K562 (cell line): ENCODE data around the gene SERPINB3. TPM values are rescaled to one million over a fixed set of nuclear protein-coding genes. Genes with fewer than 3 reads are reported as not detected.

Source experiments
- ATAC-seq: fragments of 200-7000 bp; cut with Tn5 transposase; 3 replicates; pipeline ENCODE4 v1.9.1; 2020; ENCODE audit warnings: moderate library complexity
- BruUV-seq: library from RNA; stranded (reverse); fragments of 400-500 nt; replicated peaks from 2 replicates; lab custom pipeline; 2021; lab: Mats Ljungman, UMichigan
- CTCF ChIA-PET: fragments of 300-600 bp; formaldehyde crosslinking; extraction: SDS; loops from one replicate; lab custom pipeline; 2021; ENCODE audit warnings: low intra/inter-chr PET ratio; lab: Yijun Ruan, JAX
- POLR2A ChIA-PET: fragments of 300-600, 350-650 bp; sonication (Branson Sonifier 250); formaldehyde crosslinking; extraction: SDS; loops from one replicate; lab custom pipeline; 2021; ENCODE audit warnings: antibody characterized with exemption, inconsistent platforms; lab: Yijun Ruan, JAX
- DNase-seq, 4 experiments: peaks; one replicate each; pipeline versions ENCODE4 v3.0.0 to v3.0.0-alpha.2; 2011 to 2018; ENCODE audit warnings: low spot score in 3 of 4, mixed read lengths in 3 of 4; ENCODE audit errors: extremely low read depth in 1 of 4
- FAIRE-seq: peaks from 2 replicates; lab custom pipeline; 2011; peaks lifted over from hg19 to GRCh38; lab: Jason Lieb, UNC
- H2AFZ ChIP-seq: 2 replicates; pipeline ENCODE4 v1.6.0; 2011; ENCODE audit warnings: low read depth, low read length, control low read depth, inconsistent platforms
- H3K27ac ChIP-seq: fragments of 200-600 bp; 3 replicates; pipeline ENCODE4 v1.8.0; 2011; ENCODE audit warnings: low read depth, mild to moderate bottlenecking, control low read depth, inconsistent platforms, low read length, moderate library complexity, mixed read lengths; ENCODE audit errors: extremely low read depth
- H3K27me3 ChIP-seq, 2 experiments: fragments of 300-600 bp in 1 of 2; 2 replicates in 1 of 2; 3 replicates in 1 of 2; pipeline versions ENCODE4 v1.6.0 to v1.8.0; 2011; ENCODE audit warnings: inconsistent platforms in 2 of 2, low read length in 2 of 2, mild to moderate bottlenecking in 1 of 2, mixed read lengths in 1 of 2, moderate library complexity in 1 of 2; ENCODE audit not compliant: control insufficient read depth in 2 of 2, insufficient read depth in 2 of 2
- H3K36me3 ChIP-seq: fragments of 300-600 bp; 3 replicates; pipeline ENCODE4 v1.8.0; 2011; ENCODE audit warnings: mild to moderate bottlenecking, low read length, inconsistent platforms; ENCODE audit not compliant: control insufficient read depth, insufficient read depth
- H3K4me1 ChIP-seq, 2 experiments: fragments of 200-600 bp in 1 of 2; replicated peaks in 1 of 2; 2 replicates in 1 of 2; 3 replicates in 1 of 2; pipeline versions ENCODE4 v1.5.1 to v1.8.0; 2011; ENCODE audit warnings: inconsistent platforms in 2 of 2, low read length in 2 of 2, mild to moderate bottlenecking in 1 of 2, mixed read lengths in 1 of 2, moderate library complexity in 1 of 2; ENCODE audit not compliant: control insufficient read depth in 2 of 2, insufficient read depth in 2 of 2
- H3K4me2 ChIP-seq: 2 replicates; pipeline ENCODE4 v1.6.1; 2011; ENCODE audit warnings: low read length, control low read depth, inconsistent platforms, mixed read lengths; ENCODE audit not compliant: insufficient read depth
- H3K4me3 ChIP-seq: fragments of 200-600 bp; sonication (generic), shearing (Covaris generic); 2 replicates; pipeline ENCODE4 v1.5.1; 2016; ENCODE audit warnings: control low read depth, inconsistent platforms
- H3K79me2 ChIP-seq: fragments of 200-600 bp; 3 replicates; pipeline ENCODE4 v1.8.0; 2011; ENCODE audit warnings: low read length, inconsistent platforms; ENCODE audit not compliant: control insufficient read depth, insufficient read depth
- H3K9ac ChIP-seq, 2 experiments: 2 replicates each; pipeline versions ENCODE4 v1.6.0 to v1.6.1; 2011; ENCODE audit warnings: low read depth in 2 of 2, low read length in 2 of 2, control low read depth in 1 of 2, inconsistent platforms in 1 of 2, mild to moderate bottlenecking in 1 of 2, mixed read lengths in 1 of 2; ENCODE audit not compliant: insufficient read depth in 1 of 2
- H3K9me1 ChIP-seq: one replicate; pipeline ENCODE4 v1.6.0; 2011; ENCODE audit warnings: inconsistent platforms, mild to moderate bottlenecking, low read length, moderate library complexity; ENCODE audit not compliant: control insufficient read depth, insufficient read depth
- H3K9me3 ChIP-seq: replicated peaks from 2 replicates; pipeline ENCODE4 v1.5.1; 2011; ENCODE audit warnings: low read depth, low read length, inconsistent platforms; ENCODE audit not compliant: control insufficient read depth, insufficient read depth
- H4K20me1 ChIP-seq: replicated peaks from 2 replicates; pipeline ENCODE4 v1.6.1; 2011; ENCODE audit warnings: low read length, inconsistent platforms, mixed read lengths; ENCODE audit not compliant: control insufficient read depth, insufficient read depth
- CC2D1A ChIP-seq: fragments of 450-650 bp; IDR thresholded peaks from 2 replicates; pipeline ENCODE4 v1.6.1; 2017; ENCODE audit warnings: mild to moderate bottlenecking
- HNRNPUL1 ChIP-seq: fragments of 200-400 bp; formaldehyde crosslinking; IDR thresholded peaks from 2 replicates; pipeline ENCODE4 v1.6.1; 2017; ENCODE audit warnings: low read length
- PREB ChIP-seq: sonication (generic); formaldehyde crosslinking; IDR thresholded peaks from 2 replicates; pipeline ENCODE4 v1.8.1; 2023; ENCODE audit warnings: mild to moderate bottlenecking, missing genetic modification reagents
- ZFP91 ChIP-seq: sonication (generic); formaldehyde crosslinking; IDR thresholded peaks from 2 replicates; pipeline ENCODE4 v1.8.0; 2022; ENCODE audit warnings: mild to moderate bottlenecking, missing genetic modification reagents
- ZNF134 ChIP-seq: fragments of 250-450 bp; sonication (Bioruptor Pico); conservative IDR thresholded peaks from 2 replicates; pipeline ENCODE4 v1.4.0; 2020
- ZNF146 ChIP-seq: IDR thresholded peaks from one replicate; pipeline ENCODE4 v1.6.1; 2018; ENCODE audit warnings: missing compliant biosample characterization; ENCODE audit not compliant: unreplicated experiment
- whole genome bisulfite sequencing: fragments of 100-300 bp; shearing (Covaris generic); methylation state at CpG from one replicate; pipeline ENCODE4 v1.1.6; 2016; ENCODE audit warnings: low coverage, mixed read lengths; ENCODE audit not compliant: insufficient coverage; ENCODE audit errors: missing lambda C conversion rate; 5-methylcytosine and 5-hydroxymethylcytosine counted together
- in situ Hi-C: fragments of 300-500 bp; cut with MboI; formaldehyde crosslinking; loops from 4 replicates; pipeline ENCODE4 v1.15.0; 2018; ENCODE audit warnings: inconsistent platforms, mixed read lengths
- intact Hi-C: fragments of 100-400 bp; cut with micrococcal nuclease; formaldehyde crosslinking; loops from 2 replicates; pipeline ENCODE4 v1.14.2; 2022
- polyA plus RNA-seq, 8 experiments: library from polyadenylated mRNA; depleted of rRNA in 4 of 8; stranded (reverse) in 5 of 8; unstranded in 3 of 8; fragments of >200 nt; fragmentation: Nextera tagmentation in 2 of 8; fragmentation: Illumina TruSeq in 1 of 8; extraction: Ambion mirVana in 2 of 8; extraction: Trizol in 1 of 8; gene quantifications; 2 replicates each; pipeline versions ENCODE4 v1.2.1 to v1.2.3, GENCODE V29; 2011 to 2014; ENCODE audit warnings: inconsistent platforms in 1 of 8, missing spikeins in 1 of 8
- total RNA-seq, 7 experiments: library from RNA; depleted of rRNA in 6 of 7; stranded (reverse); fragments of >200 nt in 6 of 7; fragmentation: Illumina TruSeq in 2 of 7; extraction: Trizol in 2 of 7; gene quantifications; 2 replicates each; pipeline versions ENCODE4 v1.2.1 to v1.2.3, GENCODE V29; 2011 to 2021; ENCODE audit warnings: low replicate concordance in 1 of 7

SERPINB3 gene
- total and polyA plus RNA-seq, 9 of the 15 experiments (the other 6 are each of a cell fraction or from before 2014, with no cell fraction given), result not detected

- no peak for TF ChIP-seq PREB (CRISPR knock-in tag)
- no peak for TF ChIP-seq ZFP91 (CRISPR knock-in tag)
- TF ChIP-seq ZNF146 (CRISPR knock-in tag), result no peak
- TF ChIP-seq HNRNPUL1, result no peak
Measured at GRCh38 chr18:63679820-63680606, 18.3 kb upstream of the SERPINB3 start (continued).

- Histone ChIP-seq H4K20me1 (no peaks in the 10 kb centered on the region), H2AFZ (no peak overlapping the region), H3K27me3 (no peaks in the 10 kb centered on the region), H3K4me1 (no peaks in the 10 kb centered on the region), H3K9ac (no peak overlapping the region), H3K4me2 (no peak overlapping the region), H3K27ac (no peak overlapping the region), H3K9me1 (no peaks in the 10 kb centered on the region), H3K79me2 (no peaks in the 10 kb centered on the region), H3K4me3 (no peak overlapping the region), H3K36me3 (no peaks in the 10 kb centered on the region), H3K9me3 (no peaks in the 10 kb centered on the region)
- ChIA-PET CTCF (interaction anchor here (0.6 kb wide), 1 partner anchor 167 kb away, joined by 3 read pairs; no protein-coding TSS in a partner anchor), POLR2A (no interaction called here)
- TF ChIP-seq CC2D1A (no peak), ZNF134 (no peak)
- in situ Hi-C loops (no loop called here), intact Hi-C loops (no loop called here)
- FAIRE-seq (no peak), ATAC-seq (no peak), DNase-seq (no peak)
- BruUV-seq, result no TSS peak
- WGBS, result 0% methylated on average over 4 of the region's 5 CpGs
Measured at GRCh38 chr18:63677500-63678225, 16.0 kb upstream of the SERPINB3 start.
